Spleen (tissue), 7 donors: ENCODE measurements around the gene RPRD1A.

Experiments
- CTCF ChIP-seq, 11 experiments: fragments of 200-600 bp in 7 of 11; fragments of 450-650 bp in 4 of 11; sonication (generic) in 4 of 11; IDR thresholded peaks in 8 of 11; conservative IDR thresholded peaks in 3 of 11; 1 replicate in 7 of 11; 2 replicates in 4 of 11; pipeline versions ENCODE4 v1.4.0 to v1.8.0; 2016 to 2021; ENCODE audit warnings: antibody characterized with exemption in 11 of 11, inconsistent platforms in 4 of 11, mild to moderate bottlenecking in 1 of 11
- POLR2A ChIP-seq, 3 donors: fragments of 450-650 bp; IDR thresholded peaks; one replicate each; pipeline ENCODE4 v1.5.1; 2017; ENCODE audit warnings: antibody characterized with exemption in 3 of 3, mild to moderate bottlenecking in 1 of 3
- POLR2AphosphoS5 ChIP-seq, 3 donors: sonication (generic); formaldehyde crosslinking; IDR thresholded peaks; one replicate each; pipeline ENCODE4 v1.5.1; 2017; ENCODE audit warnings: antibody characterized with exemption in 3 of 3
- donor health status: DM: no; HTN: no; CAD: no; lungs with moderate emphysema.
- donor health status: DM: no; HTN: no; CAD: no.
- donor health status: DM: no; HTN: no; CAD: no.

- TF ChIP-seq CTCF (IDR thresholded peaks at IDR 0.05 in 8 of 11, conservative IDR thresholded peaks at IDR 0.05 in 3 of 11), result no peak
- no peak for TF ChIP-seq POLR2A (IDR thresholded peaks at IDR 0.05)
- TF ChIP-seq POLR2AphosphoS5 (IDR thresholded peaks at IDR 0.05), result no peak
Observed at GRCh38 chr18:35949090-35949489, 118.3 kb downstream of the RPRD1A start.
